ENCODE measurements around the gene IFNL4.
A peak's percentile ranks its signal among the peaks of the same experiment; 100 is the strongest.
"Not testable (repeated sequence)": the region's sequence is repeated elsewhere in the genome, so short reads cannot be mapped to it uniquely, and the experiment has no call there.

IFNL4 gene

GRCh38 chr19:39268085-39268484 is 19.4 kb upstream of the IFNL4 start, which contains the start of gene IFNL2:
Gene IFNL2, plus strand, starts transcription at chr19:39268396. Its CDS starts 173 bp downstream, at chr19:39268569.
- H3K27me3 Mint-ChIP-seq: peaks cover 46 to 55% of the 10 kb centered on the region in 2 donors
- not testable (repeated sequence) for H3K4me1 Mint-ChIP-seq, DNase-seq, H3K4me3 Mint-ChIP-seq, H3K27ac Mint-ChIP-seq, H3K9me3 Mint-ChIP-seq, H3K36me3 Mint-ChIP-seq
- ATAC-seq (replicated peaks): peak; percentile 46 to 67

DNA sequence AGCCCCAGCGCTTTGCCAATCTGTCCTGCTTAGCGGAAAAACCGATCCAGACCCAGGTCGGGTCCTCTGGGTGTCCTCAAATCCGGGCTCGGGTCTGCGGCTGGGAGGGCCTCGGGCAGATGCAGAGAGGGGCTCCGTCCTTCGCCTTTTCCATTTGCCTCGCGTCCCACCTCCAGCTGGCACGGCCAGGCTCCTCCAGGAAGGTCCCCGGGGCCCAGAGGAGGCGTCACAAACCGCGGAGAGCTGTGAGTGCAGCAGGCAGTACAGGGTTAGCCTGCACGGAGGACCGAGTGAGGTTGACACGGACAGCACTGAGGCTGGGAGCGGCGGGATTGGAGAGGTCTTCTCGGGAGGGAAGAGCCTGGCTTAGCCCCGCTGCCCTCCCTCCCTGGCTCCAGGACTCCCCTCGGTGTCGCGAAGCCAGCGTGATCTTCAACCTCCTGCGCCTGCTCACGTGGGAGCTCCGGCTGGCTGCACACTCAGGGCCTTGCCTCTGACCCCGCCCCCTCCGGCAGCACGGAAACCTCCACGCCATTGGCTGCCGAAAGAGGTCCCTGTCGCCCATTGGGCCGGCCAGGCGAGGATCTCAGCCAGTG is 16.8 kb upstream of the IFNL4 start:
- no peaks in the 10 kb centered on the region for H3K9me3 Mint-ChIP-seq
- no peaks in the 10 kb centered on the region for H3K36me3 Mint-ChIP-seq
- DNase-seq (no peak), ATAC-seq (replicated peaks) (no peak)
- peaks cover 0 to 7% of the 10 kb centered on the region in 2 donors for H3K4me1 Mint-ChIP-seq
- no peak overlapping the region for H3K27ac Mint-ChIP-seq
- no peak overlapping the region for H3K4me3 Mint-ChIP-seq
- peaks cover 54 to 67% of the 10 kb centered on the region in 2 donors for H3K27me3 Mint-ChIP-seq

DNA sequence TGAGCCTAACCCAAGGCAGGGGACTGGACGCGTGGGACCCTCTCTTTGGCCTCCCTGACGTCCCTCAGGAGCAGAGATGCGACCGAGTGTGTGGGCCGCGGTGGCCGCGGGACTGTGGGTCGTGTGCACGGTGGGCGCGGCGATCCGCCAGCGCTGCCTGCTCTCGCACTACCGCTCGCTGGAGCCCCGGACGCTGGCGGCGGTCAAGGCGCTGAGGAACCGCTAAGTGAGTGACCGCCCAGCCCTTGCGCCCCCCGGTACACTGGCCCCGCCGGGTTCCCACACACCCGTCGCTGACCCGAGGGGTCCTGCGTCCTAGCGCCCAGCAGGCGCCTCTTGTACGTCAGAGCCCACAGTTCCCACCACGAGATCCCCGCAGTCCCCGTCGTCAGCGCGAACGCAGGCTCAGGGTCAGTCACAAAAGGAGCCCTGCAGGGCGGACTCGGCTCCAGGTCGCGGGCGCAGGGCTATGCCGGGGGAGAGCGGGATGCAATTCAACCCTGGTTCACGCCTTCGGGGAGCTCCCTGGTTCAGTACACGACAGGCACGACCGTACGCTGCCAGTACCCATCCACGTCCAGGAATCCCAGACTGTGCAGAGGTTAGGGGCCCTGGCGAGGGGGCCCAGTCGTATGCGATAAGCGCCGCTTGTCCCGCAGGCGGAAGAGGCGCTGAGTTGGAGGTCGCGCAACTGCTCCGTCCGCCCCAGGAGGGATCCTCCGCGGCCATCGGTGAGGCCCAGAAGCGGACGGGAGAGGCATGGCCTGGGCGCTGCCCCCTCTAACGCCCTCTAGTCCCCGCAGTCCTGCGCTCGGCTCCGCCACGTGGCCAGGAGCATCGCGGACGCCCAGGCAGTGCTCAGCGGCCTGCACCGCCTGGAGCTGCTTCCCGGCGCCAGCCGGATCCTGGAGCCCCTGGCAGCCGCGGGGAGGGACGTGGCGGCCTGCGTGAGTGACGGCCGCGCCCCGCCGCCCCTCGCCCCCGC is 15.9 kb upstream of the IFNL4 start:
- Mint-ChIP-seq H3K27ac (no peak overlapping the region), H3K9me3 (no peaks in the 10 kb centered on the region), H3K4me1 (peaks cover 0 to 7% of the 10 kb centered on the region in 2 donors), H3K4me3 (no peak overlapping the region), H3K27me3 (peaks cover 47 to 58% of the 10 kb centered on the region in 2 donors), H3K36me3 (no peaks in the 10 kb centered on the region)
- peak in 1 of 2 donors; percentile 12 for ATAC-seq (replicated peaks)
- no peak for DNase-seq

- ATAC-seq (replicated peaks) (peak in 1 of 2 donors; percentile 21), DNase-seq (no peak)
- H3K4me3 Mint-ChIP-seq: no peak overlapping the region
- H3K27me3 Mint-ChIP-seq: peaks cover 46 to 52% of the 10 kb centered on the region in 2 donors
- H3K9me3 Mint-ChIP-seq: no peaks in the 10 kb centered on the region
- H3K27ac Mint-ChIP-seq: no peak overlapping the region
- peaks cover 0 to 7% of the 10 kb centered on the region in 2 donors for H3K4me1 Mint-ChIP-seq
- H3K36me3 Mint-ChIP-seq: no peaks in the 10 kb centered on the region
Measured at GRCh38 chr19:39263912-39264305, 15.3 kb upstream of the IFNL4 start.

GRCh38 chr19:39262496-39262895 is 13.8 kb upstream of the IFNL4 start:
- Mint-ChIP-seq H3K27ac (no peak overlapping the region), H3K4me1 (peaks cover 0 to 5% of the 10 kb centered on the region in 2 donors), H3K36me3 (no peaks in the 10 kb centered on the region), H3K27me3 (peaks cover 41 to 45% of the 10 kb centered on the region in 2 donors), H3K4me3 (no peak overlapping the region), H3K9me3 (no peaks in the 10 kb centered on the region)
- ATAC-seq (replicated peaks): no peak
- DNase-seq: no peak

GRCh38 chr19:39261704-39262103 is 13.0 kb upstream of the IFNL4 start:
- Mint-ChIP-seq H3K27ac (no peak overlapping the region), H3K4me3 (no peak overlapping the region), H3K9me3 (peaks cover 0 to 5% of the 10 kb centered on the region in 2 donors), H3K4me1 (peaks cover 0 to 5% of the 10 kb centered on the region in 2 donors), H3K27me3 (peaks cover 41 to 48% of the 10 kb centered on the region in 2 donors), H3K36me3 (no peaks in the 10 kb centered on the region)
- ATAC-seq (replicated peaks): no peak
- DNase-seq: no peak

- Mint-ChIP-seq H3K27me3 (peaks cover 11 to 16% of the 10 kb centered on the region in 2 donors), H3K4me3 (no peak overlapping the region), H3K9me3 (peaks cover 0 to 5% of the 10 kb centered on the region in 2 donors), H3K4me1 (peaks cover 0 to 3% of the 10 kb centered on the region in 2 donors), H3K27ac (no peak overlapping the region), H3K36me3 (no peaks in the 10 kb centered on the region)
- DNase-seq (no peak), ATAC-seq (replicated peaks) (no peak)
Measured at GRCh38 chr19:39257227-39257626, 8.6 kb upstream of the IFNL4 start.

DNA sequence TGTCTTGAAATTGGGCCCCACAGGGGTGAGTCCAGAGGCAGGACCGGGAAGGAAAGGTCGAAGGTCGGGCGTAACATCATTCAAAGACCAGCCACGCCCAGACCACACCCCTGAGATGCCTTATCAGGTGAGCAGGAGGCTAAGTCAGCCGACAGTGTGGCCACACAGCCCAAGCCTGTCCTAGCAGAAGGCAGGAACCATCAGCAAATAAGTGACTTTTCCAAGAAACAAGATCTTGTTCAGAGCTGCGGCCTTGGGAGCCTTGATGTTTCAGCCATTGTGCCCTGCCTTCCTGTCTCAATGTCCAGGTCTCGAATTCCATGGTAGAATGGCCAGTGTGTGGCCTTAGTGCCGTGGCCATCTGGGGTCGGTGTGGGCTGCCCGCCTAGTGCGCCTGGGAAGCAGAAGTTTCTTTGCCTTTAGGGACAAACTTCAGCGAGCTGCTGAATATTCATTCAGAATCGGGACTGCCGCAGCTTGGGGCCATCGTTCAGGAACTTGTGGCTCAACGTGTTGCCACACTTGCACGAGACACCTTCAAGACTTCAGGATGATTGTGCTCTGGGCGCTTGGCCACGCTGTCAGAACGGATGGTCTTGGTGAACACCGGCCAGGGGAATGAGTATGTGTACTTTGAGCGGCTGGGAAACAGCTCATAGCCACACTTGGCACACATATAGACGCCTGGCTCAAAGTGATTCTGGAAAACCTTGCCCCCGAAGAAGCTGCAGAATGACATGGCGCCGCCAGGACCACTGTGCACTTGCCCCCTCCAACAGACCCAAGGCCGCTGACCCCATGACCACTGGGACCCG is 6.1 kb upstream of the IFNL4 start:
- no peaks in the 10 kb centered on the region for H3K36me3 Mint-ChIP-seq
- DNase-seq (no peak), ATAC-seq (replicated peaks) (no peak)
- H3K4me3 Mint-ChIP-seq: no peak overlapping the region
- H3K27ac Mint-ChIP-seq: no peak overlapping the region
- H3K4me1 Mint-ChIP-seq: peaks cover 0 to 3% of the 10 kb centered on the region in 2 donors
- peaks cover 4 to 16% of the 10 kb centered on the region in 2 donors for H3K27me3 Mint-ChIP-seq
- peaks cover 0 to 5% of the 10 kb centered on the region in 2 donors for H3K9me3 Mint-ChIP-seq

DNA sequence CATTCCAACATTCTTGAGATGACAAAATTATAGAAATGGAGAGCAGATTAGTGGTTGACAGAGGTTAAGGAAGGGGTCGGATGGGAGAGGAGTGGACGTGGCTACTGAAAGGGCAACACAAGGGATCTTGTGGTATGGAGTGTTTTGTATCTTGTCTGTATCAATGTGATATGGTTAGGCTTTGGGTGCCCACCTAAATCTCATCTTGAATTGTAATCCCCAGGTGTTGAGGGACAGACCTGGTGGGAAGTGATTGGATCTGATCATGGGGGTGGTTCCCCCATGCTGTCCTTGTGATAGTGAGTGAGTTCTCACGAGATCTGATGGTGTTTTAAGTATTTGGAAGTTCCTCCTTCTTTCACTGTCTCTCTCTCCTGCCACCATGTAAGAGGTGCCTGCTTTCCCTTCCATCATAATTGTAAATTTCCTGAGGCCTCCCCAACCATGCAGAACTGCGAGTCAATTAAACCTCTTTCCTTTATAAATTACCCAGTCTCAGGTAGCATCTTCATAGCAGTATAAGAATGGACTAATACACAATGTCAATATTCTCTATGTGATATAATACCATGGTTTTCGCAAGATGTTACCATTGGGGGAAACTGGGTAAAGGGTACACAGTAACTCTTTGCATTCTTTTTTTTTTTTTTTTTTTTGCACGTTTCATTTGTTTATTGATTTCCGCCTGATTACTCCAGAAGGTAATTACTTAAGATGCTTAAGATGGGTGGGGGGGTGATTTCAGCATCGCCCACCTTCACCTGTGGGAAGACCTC is 4.9 kb upstream of the IFNL4 start:
- DNase-seq (no peak), ATAC-seq (replicated peaks) (no peak)
- Mint-ChIP-seq H3K27me3 (peaks cover 6 to 28% of the 10 kb centered on the region in 2 donors), H3K36me3 (no peaks in the 10 kb centered on the region), H3K27ac (no peak overlapping the region), H3K9me3 (peaks cover 0 to 5% of the 10 kb centered on the region in 2 donors), H3K4me3 (no peak overlapping the region), H3K4me1 (peaks cover 0 to 3% of the 10 kb centered on the region in 2 donors)

- Mint-ChIP-seq H3K27ac (no peak overlapping the region), H3K9me3 (peaks cover 0 to 5% of the 10 kb centered on the region in 2 donors), H3K36me3 (no peaks in the 10 kb centered on the region), H3K4me1 (peaks cover 0 to 3% of the 10 kb centered on the region in 2 donors), H3K4me3 (no peak overlapping the region), H3K27me3 (peaks cover 12 to 37% of the 10 kb centered on the region in 2 donors)
- ATAC-seq (replicated peaks): no peak
- DNase-seq: no peak
Measured at GRCh38 chr19:39252458-39252857, 3.8 kb upstream of the IFNL4 start.

GRCh38 chr19:39251846-39252245 is 3.2 kb upstream of the IFNL4 start:
- no peak for DNase-seq
- Mint-ChIP-seq H3K4me1 (peaks cover 3 to 5% of the 10 kb centered on the region in 2 donors), H3K9me3 (peaks cover 0 to 2% of the 10 kb centered on the region in 2 donors), H3K4me3 (no peak overlapping the region), H3K36me3 (no peaks in the 10 kb centered on the region), H3K27me3 (peaks cover 15 to 37% of the 10 kb centered on the region in 2 donors), H3K27ac (no peak overlapping the region)
- no peak for ATAC-seq (replicated peaks)

GRCh38 chr19:39251081-39251480 is 2.4 kb upstream of the IFNL4 start:
- Mint-ChIP-seq H3K9me3 (no peaks in the 10 kb centered on the region), H3K27me3 (peaks cover 15 to 35% of the 10 kb centered on the region in 2 donors), H3K36me3 (no peaks in the 10 kb centered on the region), H3K27ac (no peak overlapping the region), H3K4me1 (peaks cover 3 to 5% of the 10 kb centered on the region in 2 donors), H3K4me3 (no peak overlapping the region)
- ATAC-seq (replicated peaks) (no peak), DNase-seq (no peak)

All from stimulated activated naive B cell treated with anti-CD40 and anti-IgM and Interleukin-4, amounts not matched to agents 10 μg/mL and 1 μg/mL and 100 μg/mL, for 72 hours (primary cell).